ENCODE measurements around the gene EPN1. TPM values are rescaled to one million over a fixed set of nuclear protein-coding genes. Genes with fewer than 3 reads are reported as not detected.

The EPN1 gene
- polyA plus RNA-seq (2013, experiment 1 of 2; ENCODE audit: insufficient read length), result 173 TPM
- 136 TPM for polyA plus RNA-seq (2013, experiment 2 of 2; ENCODE audit: insufficient read length)

GRCh38 chr19:55674841-55675660 lies at the start of gene EPN1:
Gene EPN1, plus strand, starts transcription at chr19:55675226. Its CDS starts 3,402 bp downstream, at chr19:55678628.
- peak; percentile 96 for DNase-seq

GRCh38 chr19:55626350-55626749 lies 48.7 kb upstream of the EPN1 start:
- no peak for DNase-seq

- DNase-seq, result peak; percentile 88
Observed at GRCh38 chr19:55632463-55632834, 42.6 kb upstream of the EPN1 start.

- DNase-seq, result no peak
Observed at GRCh38 chr19:55633861-55634260, 41.2 kb upstream of the EPN1 start.

GRCh38 chr19:55635334-55635717 lies 39.7 kb upstream of the EPN1 start:
- no peak for DNase-seq

- DNase-seq, result no peak
Observed at GRCh38 chr19:55635856-55636440, 39.1 kb upstream of the EPN1 start.

GRCh38 chr19:55636723-55637122 lies 38.3 kb upstream of the EPN1 start:
- no peak for DNase-seq

GRCh38 chr19:55637534-55637933 lies 37.5 kb upstream of the EPN1 start:
- no peak for DNase-seq

DNA sequence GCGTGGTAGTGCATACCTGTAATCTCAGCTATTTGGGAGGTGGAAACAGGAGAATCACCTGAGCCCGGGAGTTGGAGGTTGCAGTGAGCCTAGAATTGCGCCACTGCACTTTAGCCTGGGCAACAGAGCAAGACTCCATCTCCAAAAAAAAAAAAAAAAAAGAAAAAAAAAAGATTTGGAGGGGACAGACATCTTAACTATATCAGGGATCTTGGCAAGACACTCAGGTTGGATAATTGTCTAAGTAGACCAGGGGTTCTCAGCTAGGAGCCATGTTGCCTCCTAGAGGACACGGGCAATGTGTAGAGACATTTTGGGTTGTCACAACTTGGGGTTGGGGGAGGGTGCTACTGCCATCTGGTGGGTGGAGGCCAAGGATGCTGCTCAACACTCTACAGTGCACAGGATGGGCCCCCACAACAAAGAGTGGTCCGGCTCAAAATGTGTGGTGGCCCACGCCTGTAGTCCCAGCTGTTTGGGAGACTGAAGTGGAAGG lies 36.1 kb upstream of the EPN1 start:
- DNase-seq, result peak; percentile 64

DNA sequence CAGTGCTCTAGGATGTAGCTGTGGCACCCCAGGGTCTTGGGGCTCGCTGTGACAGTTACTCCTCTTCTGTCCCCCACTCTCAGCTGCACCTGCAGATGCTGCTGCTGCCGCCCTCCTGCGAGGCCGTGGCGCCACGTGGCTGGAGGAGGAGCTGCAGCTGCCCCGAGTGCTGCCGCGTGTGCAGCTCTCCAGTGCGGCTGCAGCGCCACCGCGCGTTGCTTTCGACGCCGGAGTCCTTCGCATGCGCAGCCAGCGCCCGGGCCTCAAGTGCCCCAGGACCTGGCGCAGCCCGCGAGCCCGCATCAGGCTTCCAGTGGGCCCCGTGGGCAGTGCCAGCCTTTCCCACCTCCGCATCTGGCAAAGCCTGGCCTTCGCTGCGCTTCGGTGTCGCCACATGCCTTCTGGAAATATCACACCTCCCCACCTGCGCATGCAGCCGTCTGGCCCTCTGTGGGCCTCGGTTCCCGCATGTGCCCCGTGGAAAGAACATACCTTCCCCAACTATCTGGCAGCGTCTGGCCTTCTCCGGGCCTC lies 34.9 kb upstream of the EPN1 start:
- peak; percentile 78 for DNase-seq

DNA sequence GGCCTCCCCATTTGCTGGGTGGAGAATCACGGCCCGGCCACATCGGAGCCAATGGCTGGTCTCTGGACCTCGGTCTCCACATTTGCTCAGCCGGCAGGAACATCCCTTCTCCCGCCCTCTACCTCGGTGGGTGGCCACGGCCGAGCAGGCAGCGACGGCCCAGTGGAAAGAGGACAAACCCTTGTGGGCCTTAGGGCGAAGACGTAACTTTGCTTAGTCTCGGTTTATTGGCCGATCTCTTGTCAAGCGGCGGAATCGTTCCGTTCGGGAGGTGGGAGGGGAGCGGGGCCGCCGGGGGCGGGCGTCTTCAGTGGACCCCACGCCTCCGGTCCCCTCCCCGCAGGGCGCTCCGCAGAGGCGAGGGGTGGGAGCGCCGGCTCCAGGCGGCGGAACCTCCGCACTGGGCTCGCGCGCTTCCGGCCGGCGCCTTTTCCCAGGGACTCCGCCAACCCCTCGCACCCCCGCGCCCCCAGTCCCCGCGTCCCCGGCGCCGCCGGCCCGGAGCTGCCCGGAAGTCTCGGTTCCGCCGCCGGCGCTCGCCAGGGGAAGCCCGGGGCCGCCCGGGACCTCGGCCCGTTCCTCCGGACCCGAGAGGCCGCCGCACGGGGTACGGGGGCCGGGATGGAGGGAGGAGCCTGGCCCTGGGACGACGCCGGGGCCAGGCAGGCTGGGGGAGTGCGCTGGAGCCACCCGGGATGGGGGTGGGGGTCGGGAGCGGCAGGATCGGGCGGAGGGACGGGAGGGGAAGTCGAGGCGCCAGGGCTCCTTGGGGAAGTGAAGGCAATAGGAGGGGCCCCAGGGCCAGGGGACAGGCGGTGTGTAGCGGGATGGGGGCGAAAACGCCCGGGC lies 34.2 kb upstream of the EPN1 start, which contains the start of gene ZNF580:
Gene ZNF580, plus strand, starts transcription at position 426 of the 849 bp plus-strand sequence. CDS start 1,507 bp downstream, outside the sequence.
- DNase-seq, result peak; percentile 83

DNA sequence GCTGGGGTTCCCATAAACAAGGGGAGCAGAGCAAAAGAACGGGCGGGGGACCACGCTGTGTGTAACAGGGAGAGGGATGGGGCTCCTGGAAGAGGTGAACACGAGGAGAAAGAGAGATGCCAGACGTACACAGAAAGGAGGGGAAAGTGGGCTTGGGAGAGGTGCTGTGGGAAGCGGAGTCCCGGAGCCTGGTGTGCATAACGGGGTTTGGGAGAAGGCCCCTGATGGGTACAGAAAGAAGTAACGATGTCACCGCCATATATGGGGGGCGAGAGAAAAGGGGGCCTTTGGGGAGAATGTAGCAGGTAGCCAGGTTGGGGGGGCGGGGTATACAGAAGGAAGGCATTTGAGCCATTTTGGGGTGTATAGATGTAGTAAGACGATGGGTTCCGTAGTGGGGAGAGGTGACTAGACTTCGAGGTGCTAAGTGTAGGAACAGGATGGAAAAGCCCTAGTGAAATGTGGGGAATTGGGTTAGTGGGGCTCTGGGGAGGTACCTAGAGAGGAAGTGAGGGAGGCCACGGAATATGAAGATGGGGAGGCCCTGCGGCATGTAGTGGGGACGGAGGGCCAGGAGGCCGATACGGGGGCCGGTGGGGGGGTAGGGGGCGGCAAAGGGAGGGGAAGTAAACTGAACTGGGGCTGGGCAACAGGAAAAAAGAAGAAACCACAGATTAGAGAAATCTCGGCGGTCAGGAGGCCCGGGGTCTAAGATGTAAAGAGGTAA lies 33.4 kb upstream of the EPN1 start:
- DNase-seq, result no peak

GRCh38 chr19:55642153-55643002 lies 32.6 kb upstream of the EPN1 start:
- DNase-seq, result peak; percentile 21

- DNase-seq, result peak; percentile 74
Observed at GRCh38 chr19:55643003-55643886, 31.8 kb upstream of the EPN1 start, which contains the start of gene ZNF581. Gene ZNF581, plus strand, starts transcription at chr19:55643649. Its CDS starts 923 bp downstream, at chr19:55644572.

DNA sequence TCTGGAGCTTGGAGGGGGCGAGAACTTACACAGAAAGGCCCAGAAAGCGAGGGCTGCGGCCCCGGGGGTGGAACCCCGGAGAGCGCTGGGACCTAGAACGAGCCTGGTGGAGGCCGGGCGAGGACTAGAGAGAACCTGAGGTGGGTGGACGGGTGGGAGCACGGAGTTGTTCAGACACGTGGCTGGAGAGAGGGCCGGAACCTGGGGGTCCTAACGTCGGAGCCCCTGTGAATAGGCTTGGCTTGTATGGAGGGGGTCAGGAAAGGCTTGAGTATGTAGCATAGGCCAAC lies 31.2 kb upstream of the EPN1 start:
- no peak for DNase-seq

DNA sequence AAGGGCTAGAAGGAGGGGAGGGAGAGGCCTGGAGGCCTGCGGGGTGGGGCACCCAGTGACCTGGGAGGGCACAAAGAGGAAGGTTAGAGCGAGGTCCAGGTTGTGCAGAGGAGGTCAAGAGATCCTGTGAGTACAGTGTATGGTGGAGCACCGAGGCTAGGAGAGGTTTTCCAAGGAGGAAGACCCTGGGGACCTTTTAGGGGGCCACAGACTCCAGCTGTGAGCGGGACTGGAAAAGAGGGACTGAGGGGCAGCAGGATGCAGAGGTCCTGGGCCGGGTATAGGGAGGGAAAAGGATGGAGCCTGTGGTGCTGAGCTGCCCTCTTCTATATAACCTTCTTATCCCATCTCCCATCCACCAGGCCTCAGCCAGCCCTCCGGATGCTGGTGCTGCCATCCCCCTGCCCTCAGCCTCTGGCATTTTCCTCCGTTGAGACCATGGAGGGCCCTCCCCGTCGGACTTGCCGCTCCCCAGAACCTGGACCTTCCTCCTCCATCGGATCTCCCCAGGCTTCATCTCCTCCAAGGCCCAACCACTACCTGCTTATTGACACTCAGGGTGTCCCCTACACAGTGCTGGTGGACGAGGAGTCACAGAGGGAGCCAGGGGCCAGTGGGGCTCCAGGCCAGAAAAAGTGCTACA lies 30.7 kb upstream of the EPN1 start:
- DNase-seq, result no peak

GRCh38 chr19:55644842-55645511 lies 30.0 kb upstream of the EPN1 start:
- DNase-seq, result no peak

- no peak for DNase-seq
Observed at GRCh38 chr19:55645512-55645881, 29.5 kb upstream of the EPN1 start.

All from fibroblast of skin of back (primary cell).